Measurements from ENCODE around the gene APLN. TPM values are rescaled to one million over a fixed set of nuclear protein-coding genes. Genes with fewer than 3 reads are reported as not detected.
A peak's percentile ranks its signal among the peaks of the same experiment; 100 is the strongest.

APLN gene
- total RNA-seq, 1 donor = 0.72 TPM

DNA sequence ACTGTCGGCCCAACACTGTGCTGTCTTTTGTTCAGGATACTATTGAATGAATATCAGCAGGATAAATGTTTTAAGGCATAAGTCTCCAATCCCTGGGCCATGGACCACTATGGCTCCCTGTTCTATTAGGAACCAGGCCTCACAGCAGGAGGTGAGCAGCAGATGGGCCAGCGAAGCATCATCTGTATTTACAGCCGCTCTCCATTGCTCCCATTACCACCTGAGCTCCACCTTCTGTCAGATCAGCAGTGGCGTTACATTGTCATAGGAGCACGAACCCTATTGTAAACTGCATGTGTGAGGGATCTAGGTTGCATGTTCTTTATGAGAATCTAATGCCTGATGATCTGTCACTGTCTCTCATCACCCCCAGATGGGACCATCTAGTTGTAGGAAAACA lies 3.7 kb upstream of the APLN start:
- Histone ChIP-seq H3K4me3 (ENCODE audit: insufficient read depth, low read length) (no peak overlapping the region), H3K4me1 (ENCODE audit: insufficient read depth, low read length) (peaks cover 5% of the 10 kb centered on the region), H4K20me1 (ENCODE audit: insufficient read depth, low read length) (no peaks in the 10 kb centered on the region), H3K9me3 (ENCODE audit: low read depth, low read length) (no peaks in the 10 kb centered on the region), H3K4me2 (ENCODE audit: insufficient read depth, low read length) (no peak overlapping the region), H3K36me3 (ENCODE audit: insufficient read depth, low read length) (no peaks in the 10 kb centered on the region), H2AFZ (ENCODE audit: low read length) (no peak overlapping the region), H3K79me2 (ENCODE audit: insufficient read depth, low read length) (no peaks in the 10 kb centered on the region), H3K27me3 (ENCODE audit: insufficient read depth, low read length) (no peaks in the 10 kb centered on the region), H3K27ac (ENCODE audit: low read depth, low read length) (no peak overlapping the region)
- DNase-seq (ENCODE audit: insufficient read length, low spot score, missing footprints) = no peak
- TF ChIP-seq, protein P1, sequence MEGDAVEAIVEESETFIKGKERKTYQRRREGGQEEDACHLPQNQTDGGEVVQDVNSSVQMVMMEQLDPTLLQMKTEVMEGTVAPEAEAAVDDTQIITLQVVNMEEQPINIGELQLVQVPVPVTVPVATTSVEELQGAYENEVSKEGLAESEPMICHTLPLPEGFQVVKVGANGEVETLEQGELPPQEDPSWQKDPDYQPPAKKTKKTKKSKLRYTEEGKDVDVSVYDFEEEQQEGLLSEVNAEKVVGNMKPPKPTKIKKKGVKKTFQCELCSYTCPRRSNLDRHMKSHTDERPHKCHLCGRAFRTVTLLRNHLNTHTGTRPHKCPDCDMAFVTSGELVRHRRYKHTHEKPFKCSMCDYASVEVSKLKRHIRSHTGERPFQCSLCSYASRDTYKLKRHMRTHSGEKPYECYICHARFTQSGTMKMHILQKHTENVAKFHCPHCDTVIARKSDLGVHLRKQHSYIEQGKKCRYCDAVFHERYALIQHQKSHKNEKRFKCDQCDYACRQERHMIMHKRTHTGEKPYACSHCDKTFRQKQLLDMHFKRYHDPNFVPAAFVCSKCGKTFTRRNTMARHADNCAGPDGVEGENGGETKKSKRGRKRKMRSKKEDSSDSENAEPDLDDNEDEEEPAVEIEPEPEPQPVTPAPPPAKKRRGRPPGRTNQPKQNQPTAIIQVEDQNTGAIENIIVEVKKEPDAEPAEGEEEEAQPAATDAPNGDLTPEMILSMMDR (IDR thresholded peaks at IDR 0.05; ENCODE audit: extremely low read depth, low read depth, low read length) = no peak

DNA sequence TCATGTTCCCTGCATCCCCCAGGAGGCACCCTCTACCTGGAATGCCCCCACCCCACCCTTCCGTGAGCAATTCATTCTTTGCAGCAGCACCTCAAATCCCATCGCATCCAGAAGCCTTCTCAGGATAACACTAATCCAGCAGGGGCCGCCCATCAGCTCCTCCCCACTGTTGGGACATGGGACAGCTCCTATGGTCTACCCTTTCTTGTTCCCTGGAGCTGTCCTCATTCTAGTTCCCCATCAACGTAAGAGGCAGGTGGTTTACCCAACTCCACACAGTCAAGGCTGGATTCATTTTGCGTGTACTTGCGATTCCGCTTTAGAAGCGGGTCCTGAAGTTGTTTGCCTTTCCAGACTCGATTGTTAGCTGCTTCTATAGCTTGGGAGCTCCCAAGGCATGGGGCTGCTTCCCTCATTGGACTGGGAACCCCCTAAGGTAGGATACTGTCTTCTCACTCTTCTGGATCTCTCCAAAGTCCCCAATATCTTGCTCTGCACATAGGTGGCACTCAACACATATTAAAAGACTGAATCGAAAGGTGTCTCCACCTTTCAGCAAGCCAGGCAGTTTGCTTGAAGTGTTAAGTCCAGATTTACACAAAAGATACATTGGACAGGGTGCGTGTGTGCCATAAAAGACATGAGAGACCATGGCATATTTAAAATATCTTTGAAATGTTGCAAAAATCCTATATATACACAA lies 942 bp upstream of the APLN start:
- Histone ChIP-seq H2AFZ (ENCODE audit: low read length) (no peak overlapping the region), H3K27ac (ENCODE audit: low read depth, low read length) (no peak overlapping the region), H3K27me3 (ENCODE audit: insufficient read depth, low read length) (no peaks in the 10 kb centered on the region), H3K4me3 (ENCODE audit: insufficient read depth, low read length) (no peak overlapping the region), H4K20me1 (ENCODE audit: insufficient read depth, low read length) (no peaks in the 10 kb centered on the region), H3K79me2 (ENCODE audit: insufficient read depth, low read length) (no peaks in the 10 kb centered on the region), H3K4me2 (ENCODE audit: insufficient read depth, low read length) (no peak overlapping the region), H3K36me3 (ENCODE audit: insufficient read depth, low read length) (no peaks in the 10 kb centered on the region), H3K9me3 (ENCODE audit: low read depth, low read length) (no peaks in the 10 kb centered on the region), H3K4me1 (ENCODE audit: insufficient read depth, low read length) (no peaks in the 10 kb centered on the region)
- DNase-seq (ENCODE audit: insufficient read length, low spot score, missing footprints) = peak; percentile 65
- TF ChIP-seq, protein P1 (IDR thresholded peaks at IDR 0.05; ENCODE audit: extremely low read depth, low read depth, low read length) = no peak

DNA sequence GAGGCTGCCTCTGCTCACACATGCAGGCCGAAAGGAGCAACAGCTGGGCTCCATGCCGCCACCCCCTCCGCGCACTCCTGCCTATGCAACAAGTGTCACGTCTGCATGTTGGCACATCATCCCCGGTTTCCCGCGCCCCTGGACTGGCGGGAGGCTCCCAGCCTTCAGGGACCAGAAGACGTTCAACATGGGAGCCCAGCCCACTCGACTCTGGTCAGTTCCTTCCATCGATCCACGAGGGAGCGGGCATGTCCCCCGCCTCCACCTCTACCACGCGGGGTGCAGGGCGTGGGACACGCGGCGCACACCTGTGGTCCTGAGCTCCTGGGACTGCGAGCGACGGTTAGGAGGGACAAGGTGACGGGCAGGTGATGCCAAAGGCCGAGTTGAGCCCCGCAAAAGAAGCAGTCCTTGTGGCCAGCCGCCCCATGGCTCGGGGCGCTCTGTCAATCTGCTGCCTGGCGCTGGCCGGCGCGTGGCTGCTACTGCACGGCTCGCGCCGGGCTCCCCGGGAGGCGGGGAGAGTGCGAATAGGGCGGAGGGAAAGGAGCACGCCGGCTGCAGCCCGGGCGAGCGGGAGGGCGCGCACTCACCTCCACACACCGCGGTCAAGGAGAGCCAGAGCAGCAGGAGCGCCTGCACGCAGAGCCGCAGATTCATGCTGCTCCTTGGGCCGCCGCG lies 645 bp downstream of the APLN start:
- TF ChIP-seq, protein P1 (IDR thresholded peaks at IDR 0.05; ENCODE audit: extremely low read depth, low read depth, low read length) = no peak
- no peaks in the 10 kb centered on the region for H3K9me3 ChIP-seq (ENCODE audit: low read depth, low read length)
- H3K79me2 ChIP-seq (ENCODE audit: insufficient read depth, low read length) = no peaks in the 10 kb centered on the region
- H3K27me3 ChIP-seq (ENCODE audit: insufficient read depth, low read length) = peaks cover 3% of the 10 kb centered on the region
- H3K4me2 ChIP-seq (ENCODE audit: insufficient read depth, low read length) = peak overlapping the region; percentile 76
- peak; percentile 85 for DNase-seq (ENCODE audit: insufficient read length, low spot score, missing footprints)
- H4K20me1 ChIP-seq (ENCODE audit: insufficient read depth, low read length) = no peaks in the 10 kb centered on the region
- H3K27ac ChIP-seq (ENCODE audit: low read depth, low read length) = no peak overlapping the region
- H3K4me1 ChIP-seq (ENCODE audit: insufficient read depth, low read length) = no peaks in the 10 kb centered on the region
- peak overlapping the region; percentile 29 for H2AFZ ChIP-seq (ENCODE audit: low read length)
- H3K36me3 ChIP-seq (ENCODE audit: insufficient read depth, low read length) = no peaks in the 10 kb centered on the region
- peak overlapping the region; percentile 62 for H3K4me3 ChIP-seq (ENCODE audit: insufficient read depth, low read length)

DNA sequence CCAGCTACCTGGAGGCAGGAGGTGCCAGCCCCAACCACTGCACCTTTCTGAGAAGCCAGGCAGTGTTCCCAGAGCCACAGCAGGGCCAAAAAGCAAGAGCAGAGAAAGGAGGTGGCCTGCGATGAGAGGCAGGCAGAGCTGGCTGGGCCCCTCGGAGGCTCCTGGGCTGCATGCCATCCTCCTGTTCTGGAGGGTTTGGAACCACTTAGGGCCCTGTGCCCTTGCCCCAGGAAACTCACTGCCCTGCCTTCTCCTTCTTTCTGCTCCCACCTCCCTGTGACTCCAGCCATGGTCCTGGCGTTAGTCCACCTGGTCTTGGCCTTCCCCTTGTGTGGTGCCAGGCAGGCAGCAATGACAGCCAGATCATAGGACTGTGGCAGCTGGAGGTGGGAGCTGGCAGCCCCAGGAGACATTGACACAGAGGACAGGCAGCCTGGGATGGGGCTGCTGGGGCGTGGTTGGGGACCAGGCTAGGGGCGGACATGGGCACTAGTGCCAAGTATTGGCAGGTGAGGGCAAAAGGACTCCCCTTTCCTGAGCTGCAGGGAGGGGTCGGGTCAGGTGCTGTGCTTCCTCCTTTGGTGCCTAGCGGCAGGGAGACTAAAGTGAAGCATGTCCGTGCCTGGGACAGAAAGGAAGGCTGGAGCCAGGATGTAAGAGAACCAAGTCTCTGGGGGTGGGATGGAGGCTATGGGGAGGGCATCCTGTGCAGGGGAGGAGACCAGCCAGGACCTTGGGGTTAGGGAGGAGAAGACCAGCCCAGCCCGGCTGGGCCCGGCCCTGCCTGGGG lies 1.4 kb downstream of the APLN start:
- no peak overlapping the region for H3K4me3 ChIP-seq (ENCODE audit: insufficient read depth, low read length)

More for the DNA sequence above, 1.4 kb downstream of the APLN start:
- Histone ChIP-seq H3K36me3 (ENCODE audit: insufficient read depth, low read length) (no peaks in the 10 kb centered on the region), H3K27me3 (ENCODE audit: insufficient read depth, low read length) (peaks cover 3% of the 10 kb centered on the region), H3K27ac (ENCODE audit: low read depth, low read length) (no peak overlapping the region), H4K20me1 (ENCODE audit: insufficient read depth, low read length) (no peaks in the 10 kb centered on the region), H3K9me3 (ENCODE audit: low read depth, low read length) (no peaks in the 10 kb centered on the region), H3K4me1 (ENCODE audit: insufficient read depth, low read length) (no peaks in the 10 kb centered on the region), H3K79me2 (ENCODE audit: insufficient read depth, low read length) (no peaks in the 10 kb centered on the region), H3K4me2 (ENCODE audit: insufficient read depth, low read length) (peak overlapping the region; percentile 76), H2AFZ (ENCODE audit: low read length) (no peak overlapping the region)
- TF ChIP-seq, protein P1 (IDR thresholded peaks at IDR 0.05; ENCODE audit: extremely low read depth, low read depth, low read length) = no peak
- no peak for DNase-seq (ENCODE audit: insufficient read length, low spot score, missing footprints)
